Stimulated activated CD8-positive, alpha-beta memory T cell treated with anti-CD3 and anti-CD28 coated beads, Interleukin-15, amount 100 ng/mL, for 1 hour (primary cell): ENCODE data around the gene RPP25L.

ENCODE experiments used
- DNase-seq: peaks from one replicate; pipeline ENCODE4 v3.0.0-alpha.2; 2020; ENCODE audit warnings: low read depth

Gene RPP25L

DNA sequence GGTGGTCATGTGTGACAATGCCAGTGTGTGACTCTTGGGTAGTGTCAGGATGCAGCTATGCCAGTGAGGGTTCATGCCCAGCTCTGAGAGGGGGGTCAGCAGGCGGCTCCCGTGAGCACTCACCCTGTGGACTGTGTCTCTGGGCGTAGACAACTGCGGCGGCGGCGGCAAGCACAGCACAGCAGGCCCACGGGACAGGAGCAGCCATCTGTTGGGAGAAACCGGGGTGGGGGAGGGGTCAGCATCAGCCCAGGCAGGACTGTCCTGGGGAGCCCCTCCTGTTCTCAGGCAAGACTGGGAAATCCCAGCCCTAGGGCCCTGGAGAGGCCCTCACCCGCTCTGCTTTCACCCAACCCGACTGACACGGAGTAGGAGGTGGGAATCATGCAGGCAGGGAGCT, 43.1 kb downstream of the RPP25L start:
- no peak for DNase-seq

DNA sequence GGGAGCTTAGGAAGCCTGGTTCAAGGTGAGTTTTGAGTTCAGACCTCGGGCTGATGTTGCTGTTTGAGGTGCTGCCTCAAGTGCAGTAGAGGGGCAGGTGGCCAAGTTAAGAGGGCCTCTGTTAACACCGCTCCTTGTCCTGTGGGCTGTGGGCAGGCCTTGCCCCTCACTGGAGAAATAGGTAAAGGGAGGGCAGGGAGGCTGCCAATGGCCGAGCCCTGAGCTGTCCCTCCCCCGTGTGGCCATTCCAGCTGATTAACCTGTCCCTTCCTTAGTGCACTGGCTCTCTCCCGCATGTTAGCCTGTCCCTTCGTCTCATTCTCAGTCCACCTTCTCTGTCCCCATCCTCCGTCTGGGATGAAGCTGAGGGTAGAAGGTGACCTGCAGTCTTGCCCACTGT, 43.8 kb downstream of the RPP25L start:
- DNase-seq: no peak

DNA sequence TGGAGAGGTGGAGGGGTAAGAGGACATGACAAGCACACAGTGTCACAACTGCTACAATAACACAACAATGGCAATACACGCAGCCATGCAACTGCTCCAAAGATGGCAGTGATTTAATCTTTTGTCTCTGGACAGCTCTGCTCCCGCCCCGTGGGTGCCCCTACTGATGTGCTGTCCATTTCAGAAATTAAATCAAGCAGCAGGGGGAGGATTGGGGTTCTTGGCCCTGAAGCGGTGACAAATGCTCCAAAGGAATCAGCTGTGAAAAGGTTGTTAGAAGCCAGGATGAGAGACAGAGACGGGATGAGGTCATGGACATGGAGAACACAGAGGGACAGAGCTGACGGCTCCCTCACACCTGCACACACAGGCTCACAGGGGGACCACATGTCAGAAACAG, 44.9 kb downstream of the RPP25L start:
- no peak for DNase-seq

DNA sequence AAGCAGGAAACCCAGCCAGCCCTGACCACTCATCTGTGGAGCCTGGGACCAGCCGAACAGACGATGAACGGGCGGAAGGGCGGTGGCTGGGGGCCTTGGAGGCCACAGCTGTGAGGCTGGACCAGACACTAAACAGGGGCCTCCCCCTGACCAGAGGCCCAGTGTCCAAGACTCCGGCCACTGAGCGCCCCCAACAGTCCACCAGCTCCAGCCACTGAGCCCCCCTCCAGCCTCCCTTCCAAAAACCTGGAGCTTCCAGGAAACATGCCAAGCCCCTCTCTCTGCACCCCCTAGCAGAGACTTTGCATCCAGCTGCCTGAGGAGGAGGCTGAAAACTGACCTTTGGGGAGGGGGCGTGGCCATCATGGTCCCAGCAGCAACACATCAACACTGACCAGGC, 45.6 kb downstream of the RPP25L start:
- no peak for DNase-seq

DNA sequence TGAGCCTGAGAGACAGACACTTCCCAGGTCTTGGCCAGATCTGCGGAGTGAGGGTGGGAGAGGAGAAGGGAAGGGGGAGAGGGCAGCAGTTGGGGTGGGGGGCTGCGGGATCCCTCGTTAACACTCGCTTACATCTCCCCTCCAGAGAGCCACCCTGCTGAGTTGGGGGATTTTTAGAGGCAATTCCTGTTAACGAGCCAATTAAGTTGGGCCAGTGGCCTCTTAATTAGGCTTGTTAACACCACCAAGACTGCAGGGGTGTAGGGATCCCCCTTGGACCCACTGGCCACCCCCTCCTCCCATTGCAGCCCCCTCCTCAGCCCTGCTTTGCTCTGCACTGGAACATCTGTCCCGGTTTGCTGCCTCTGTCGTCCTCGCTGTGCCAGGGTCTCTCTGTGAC, 46.0 kb downstream of the RPP25L start:
- no peak for DNase-seq

DNA sequence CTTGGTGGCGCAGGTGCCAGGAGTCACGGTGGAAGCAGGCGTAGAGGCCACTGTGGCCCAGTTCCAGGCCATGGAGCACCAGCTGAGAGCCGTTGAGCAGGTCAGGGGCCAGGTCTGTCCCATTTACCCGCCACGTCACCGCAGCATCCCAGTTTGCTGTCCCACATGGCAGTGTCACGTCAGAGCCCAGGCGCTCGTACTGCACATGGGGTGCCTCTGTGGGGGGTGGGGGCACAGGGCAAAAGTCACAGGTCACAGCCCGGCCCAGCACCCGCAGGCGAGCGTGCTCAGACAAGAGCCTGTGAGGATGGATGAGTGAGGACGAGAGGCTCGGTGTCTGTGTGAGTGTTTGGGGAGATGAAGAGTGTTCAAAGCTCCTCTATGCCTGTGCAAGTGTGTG, 47.3 kb downstream of the RPP25L start:
- no peak for DNase-seq

DNA sequence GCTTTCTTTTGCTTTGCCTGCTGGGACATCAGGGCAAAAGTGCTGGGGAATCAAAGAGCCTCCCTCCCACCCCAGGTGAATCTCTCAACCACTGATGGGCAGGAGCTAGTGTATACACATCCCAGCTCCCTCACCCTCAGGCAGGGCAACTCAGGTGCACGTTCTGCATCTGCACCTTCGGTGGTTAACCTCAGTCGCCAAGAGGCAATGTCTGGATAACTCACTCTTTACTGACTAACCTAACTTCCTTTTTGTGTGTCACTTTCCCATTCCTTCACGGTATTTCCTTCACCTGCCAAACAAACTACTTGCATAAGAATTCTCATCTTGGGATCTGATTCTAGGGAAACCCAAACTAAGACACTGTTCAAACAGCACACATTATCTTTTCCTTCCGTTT, 48.6 kb downstream of the RPP25L start:
- no peak for DNase-seq

GRCh38 chr9:34562135-34562745, 49.7 kb downstream of the RPP25L start:
- no peak for DNase-seq

DNA sequence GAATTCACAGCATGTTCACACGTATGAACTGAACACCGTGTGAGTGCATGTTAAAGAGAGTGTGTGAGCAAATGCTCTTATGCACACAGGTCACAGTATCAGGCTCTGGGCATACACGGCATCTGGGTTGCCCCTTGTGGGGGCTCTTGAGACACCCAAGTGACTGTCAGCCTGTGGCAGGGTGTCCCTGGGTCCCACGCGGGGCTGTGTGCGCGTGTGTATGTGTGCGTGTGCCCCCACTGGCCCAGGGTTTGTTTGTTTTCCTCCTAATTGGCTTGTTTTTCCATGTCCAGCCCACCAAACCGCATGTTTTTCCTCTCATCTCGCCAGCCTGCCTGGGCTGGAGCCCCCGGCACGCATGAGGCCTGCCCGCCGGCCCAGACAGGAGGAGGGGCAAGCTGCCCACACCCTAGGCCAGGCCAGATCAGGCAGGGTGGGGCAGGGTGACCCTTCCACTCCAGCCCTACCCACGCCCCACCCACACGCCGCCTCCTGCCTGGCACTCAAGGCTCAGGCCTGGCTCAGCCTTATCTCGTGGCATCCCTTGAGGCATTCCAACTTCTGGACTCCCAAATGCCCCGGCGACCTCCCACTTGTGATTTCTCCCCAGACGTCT, 51.2 kb downstream of the RPP25L start:
- DNase-seq: no peak
